GM19035 (cell line): ENCODE measurements around the gene COL13A1.

Experiments used
- ATAC-seq: cut with Tn5 transposase; IDR thresholded peaks from one replicate; pipeline ENCODE4 v1.9.1; 2021; ENCODE audit not compliant: unreplicated experiment

Gene COL13A1

GRCh38 chr10:70007116-70007820, 205.6 kb downstream of the COL13A1 start:
- ATAC-seq: no peak
